Spleen (tissue), 11 donors: ENCODE data around the gene CERT1. TPM values are rescaled to one million over a fixed set of nuclear protein-coding genes. Genes with fewer than 3 reads are reported as not detected.

Experiments used
- DNase-seq: peaks from one replicate; pipeline ENCODE4 v3.0.0-alpha.2; 2020
- H3K27ac ChIP-seq, 8 donors: fragments of 200-600 bp; sonication (generic) in 7 of 8; 1 replicate in 4 of 8; 2 replicates in 4 of 8; pipeline versions ENCODE4 v1.5.0 to v1.8.0; 2016 to 2021; ENCODE audit warnings: inconsistent platforms in 4 of 8, mild to moderate bottlenecking in 4 of 8, moderate library complexity in 1 of 8
- H3K27me3 ChIP-seq, 7 donors: fragments of 200-600 bp; sonication (generic) in 6 of 7; replicated peaks in 1 of 7; 1 replicate in 4 of 7; 2 replicates in 3 of 7; pipeline versions ENCODE4 v1.5.0 to v1.8.0; 2016 to 2021; ENCODE audit warnings: inconsistent platforms in 3 of 7, mild to moderate bottlenecking in 1 of 7
- H3K36me3 ChIP-seq, 6 donors: fragments of 200-600 bp; sonication (generic) in 5 of 6; 1 replicate in 4 of 6; 2 replicates in 2 of 6; pipeline versions ENCODE4 v1.5.0 to v1.8.0; 2016 to 2021; ENCODE audit warnings: inconsistent platforms in 2 of 6
- H3K4me1 ChIP-seq, 6 donors: fragments of 200-600 bp; sonication (generic) in 5 of 6; 1 replicate in 3 of 6; 2 replicates in 3 of 6; pipeline versions ENCODE4 v1.5.0 to v1.8.0; 2016 to 2021; ENCODE audit warnings: inconsistent platforms in 3 of 6
- H3K4me3 ChIP-seq, 8 donors: fragments of 200-600 bp; sonication (generic) in 7 of 8; 1 replicate in 4 of 8; 2 replicates in 4 of 8; pipeline versions ENCODE4 v1.5.0 to v1.8.0; 2016 to 2021; ENCODE audit warnings: inconsistent platforms in 4 of 8, mild to moderate bottlenecking in 4 of 8, moderate library complexity in 2 of 8
- H3K9me3 ChIP-seq, 8 donors: fragments of 200-600 bp; sonication (generic) in 7 of 8; 1 replicate in 4 of 8; 2 replicates in 4 of 8; pipeline versions ENCODE4 v1.5.0 to v1.8.0; 2016 to 2021; ENCODE audit warnings: inconsistent platforms in 4 of 8
- CTCF ChIP-seq, 11 experiments: fragments of 200-600 bp in 7 of 11; fragments of 450-650 bp in 4 of 11; sonication (generic) in 4 of 11; IDR thresholded peaks in 8 of 11; conservative IDR thresholded peaks in 3 of 11; 1 replicate in 7 of 11; 2 replicates in 4 of 11; pipeline versions ENCODE4 v1.4.0 to v1.8.0; 2016 to 2021; ENCODE audit warnings: antibody characterized with exemption in 11 of 11, inconsistent platforms in 4 of 11, mild to moderate bottlenecking in 1 of 11
- POLR2A ChIP-seq, 3 donors: fragments of 450-650 bp; IDR thresholded peaks; one replicate each; pipeline ENCODE4 v1.5.1; 2017; ENCODE audit warnings: antibody characterized with exemption in 3 of 3, mild to moderate bottlenecking in 1 of 3
- POLR2AphosphoS5 ChIP-seq, 3 donors: sonication (generic); formaldehyde crosslinking; IDR thresholded peaks; one replicate each; pipeline ENCODE4 v1.5.1; 2017; ENCODE audit warnings: antibody characterized with exemption in 3 of 3
- WGBS, 5 donors: extraction: QIAGEN DNeasy Blood & Tissue Kit in 3 of 5; methylation state at CpG; one replicate each; pipeline versions ENCODE4 v1.1.5 to v1.1.7; 2013 to 2018; 5-methylcytosine and 5-hydroxymethylcytosine counted together
- intact Hi-C: fragments of 100-400 bp; cut with DNase I; formaldehyde crosslinking; loops from one replicate; pipeline ENCODE4 v1.15.0; 2023; ENCODE audit warnings: low total_unique reads
- polyA plus RNA-seq, 3 donors: library from polyadenylated mRNA; stranded (reverse); fragments of 200-250 nt; gene quantifications; one replicate each; pipeline ENCODE4 v1.2.1, GENCODE V29; 2013
- total RNA-seq, 7 donors: library from RNA; depleted of rRNA in 3 of 7; stranded (reverse); fragments of >200 nt in 3 of 7; fragmentation: NEBNext Ultra II Directional in 4 of 7; extraction: Animal tissue kit (Norgen Biotek cat#: 25700) in 4 of 7; gene quantifications; one replicate each; pipeline versions ENCODE4 v1.1.0 to v1.2.1, GENCODE V29; 2016 to 2021
- donor health status: healthy with polysubstance abuse.
- donor health status: DM: no; HTN: no; CAD: no; lungs with moderate emphysema.
- donor health status: DM: no; HTN: no; CAD: no.
- donor health status: Bipolar disorder and iron deficiency.
- donor health status: healthy.
- donor health status: DM: no; HTN: no; CAD: no.
- donor health status: DM: yes; HTN: yes; CAD: no.

CERT1 gene
- total and polyA plus RNA-seq, 10 donors = 8.5 to 71.1 (median 51.4) TPM

GRCh38 chr5:75481024-75481423 is 30.4 kb downstream of the CERT1 start:
- Histone ChIP-seq H3K9me3 (peaks cover 1 to 27% (median 21%) of the 10 kb centered on the region in 8 donors), H3K4me1 (peaks cover 0 to 6% (median 0%) of the 10 kb centered on the region in 6 donors), H3K27me3 (no peaks in the 10 kb centered on the region), H3K4me3 (no peak overlapping the region), H3K27ac (no peak overlapping the region), H3K36me3 (peaks cover 0 to 18% (median 0%) of the 10 kb centered on the region in 6 donors)
- no peak for DNase-seq
- TF ChIP-seq POLR2A (IDR thresholded peaks at IDR 0.05) (no peak), POLR2AphosphoS5 (IDR thresholded peaks at IDR 0.05) (no peak)
- 88 to 98% (median 94%) methylated on average over 4 of the region's 4 CpGs for WGBS, 5 donors
- intact Hi-C loops = no loop called here

GRCh38 chr5:75475364-75475763 is 36.1 kb downstream of the CERT1 start:
- TF ChIP-seq POLR2AphosphoS5 (IDR thresholded peaks at IDR 0.05) (no peak), CTCF (IDR thresholded peaks at IDR 0.05 in 8 of 11, conservative IDR thresholded peaks at IDR 0.05 in 3 of 11) (no peak), POLR2A (IDR thresholded peaks at IDR 0.05) (no peak)
- Histone ChIP-seq H3K4me3 (no peak overlapping the region), H3K4me1 (peaks cover 0 to 6% (median 0%) of the 10 kb centered on the region in 6 donors), H3K27ac (no peak overlapping the region), H3K27me3 (no peaks in the 10 kb centered on the region), H3K36me3 (peaks cover 0 to 14% (median 0%) of the 10 kb centered on the region in 6 donors), H3K9me3 (peaks cover under 1 to 27% (median 12%) of the 10 kb centered on the region in 8 donors)
- no peak for DNase-seq
- intact Hi-C loops = no loop called here
- 89 to 97% (median 94%) methylated on average over 4 of the region's 4 CpGs for WGBS, 5 donors

DNA sequence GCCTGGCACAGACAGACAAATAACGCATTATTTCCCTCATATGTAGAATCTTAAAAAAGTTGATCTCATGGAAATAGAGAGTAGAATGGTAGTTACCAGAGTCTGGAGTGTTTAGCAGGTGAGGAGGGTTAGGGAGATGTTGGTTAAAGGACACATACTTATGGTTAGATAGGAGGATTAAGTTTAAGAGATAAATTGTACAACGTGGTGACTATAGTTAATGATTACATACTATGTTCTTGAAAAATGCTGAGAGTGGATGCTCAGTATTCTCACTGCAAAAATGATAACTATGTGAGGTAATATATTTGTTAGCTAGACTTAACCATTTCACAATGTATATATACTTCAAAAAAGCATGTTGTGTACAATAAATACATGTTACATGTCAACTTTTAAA is 38.0 kb downstream of the CERT1 start:
- Histone ChIP-seq H3K27ac (no peak overlapping the region), H3K36me3 (peaks cover 0 to 16% (median 0%) of the 10 kb centered on the region in 6 donors), H3K27me3 (no peaks in the 10 kb centered on the region), H3K4me1 (peaks cover 0 to 6% (median 0%) of the 10 kb centered on the region in 6 donors), H3K9me3 (peaks cover 6 to 46% (median 31%) of the 10 kb centered on the region in 8 donors), H3K4me3 (no peak overlapping the region)
- TF ChIP-seq CTCF (IDR thresholded peaks at IDR 0.05 in 8 of 11, conservative IDR thresholded peaks at IDR 0.05 in 3 of 11) (no peak), POLR2A (IDR thresholded peaks at IDR 0.05) (no peak), POLR2AphosphoS5 (IDR thresholded peaks at IDR 0.05) (no peak)
- no peak for DNase-seq
- intact Hi-C loops = no loop called here
- WGBS, 5 donors = 88 to 98% (median 95%) methylated on average over 2 of the region's 2 CpGs

- no peak for DNase-seq
- intact Hi-C loops = no loop called here
- no peak overlapping the region for H3K4me3 ChIP-seq
- 93 to 100% (median 98%) methylated on average over 1 of the region's 1 CpG for WGBS, 5 donors
- H3K27ac ChIP-seq = no peak overlapping the region
- H3K9me3 ChIP-seq = peaks cover 9 to 51% (median 36%) of the 10 kb centered on the region in 8 donors
- TF ChIP-seq CTCF (IDR thresholded peaks at IDR 0.05 in 8 of 11, conservative IDR thresholded peaks at IDR 0.05 in 3 of 11) (no peak), POLR2A (IDR thresholded peaks at IDR 0.05) (no peak), POLR2AphosphoS5 (IDR thresholded peaks at IDR 0.05) (no peak)
- H3K36me3 ChIP-seq = peaks cover 0 to 21% (median 2%) of the 10 kb centered on the region in 6 donors
- H3K4me1 ChIP-seq = peaks cover 0 to 6% (median 0%) of the 10 kb centered on the region in 6 donors
- H3K27me3 ChIP-seq = no peaks in the 10 kb centered on the region
Measured at GRCh38 chr5:75472973-75473372, 38.5 kb downstream of the CERT1 start.
